NT2/D1 (cell line): ENCODE results near the gene TNS3.

Source experiments
- YY1 ChIP-seq: IDR thresholded peaks from 2 replicates; pipeline ENCODE4 v1.6.1; 2011; ENCODE audit not compliant: insufficient read length, insufficient read depth
- ZNF274 ChIP-seq: IDR thresholded peaks from 2 replicates; pipeline ENCODE4 v1.6.1; 2011; ENCODE audit warnings: mild to moderate bottlenecking, low read depth, low read length

GRCh38 chr7:47266799-47267198, 315.1 kb downstream of the TNS3 start:
- no peak for TF ChIP-seq YY1
- no peak for TF ChIP-seq ZNF274
